GM18498 (cell line): ENCODE data around the gene NXF3.
"Not testable (repeated sequence)": the region's sequence is repeated elsewhere in the genome, so short reads cannot be mapped to it uniquely, and the experiment has no call there.

Experiments
- ATAC-seq: cut with Tn5 transposase; IDR thresholded peaks from one replicate; pipeline ENCODE4 v1.9.1; 2021; ENCODE audit warnings: mild to moderate bottlenecking, moderate library complexity; ENCODE audit not compliant: unreplicated experiment

Gene NXF3

GRCh38 chrX:103092942-103093341 lies at the start of gene NXF3:
NXF3 (minus strand) TSS chrX:103093143; CDS start chrX:103093023, 120 bp downstream.
- no peak for ATAC-seq

GRCh38 chrX:103136528-103136927 lies 43.6 kb upstream of the NXF3 start:
- not testable (repeated sequence) for ATAC-seq

GRCh38 chrX:103124284-103124683 lies 31.3 kb upstream of the NXF3 start:
- no peak for ATAC-seq

GRCh38 chrX:103120748-103121147 lies 27.8 kb upstream of the NXF3 start:
- ATAC-seq, result no peak

- not testable (repeated sequence) for ATAC-seq
These were observed 24.0 kb upstream of the NXF3 start for GRCh38 chrX:103116970-103117369.

GRCh38 chrX:103109497-103109896 lies 16.6 kb upstream of the NXF3 start:
- not testable (repeated sequence) for ATAC-seq

- ATAC-seq, result no peak
These were observed 14.9 kb upstream of the NXF3 start for GRCh38 chrX:103107836-103108235.

GRCh38 chrX:103107227-103107737 lies 14.3 kb upstream of the NXF3 start:
- ATAC-seq, result not testable (repeated sequence)

- not testable (repeated sequence) for ATAC-seq
These were observed 11.4 kb upstream of the NXF3 start for GRCh38 chrX:103104370-103104769.

- not testable (repeated sequence) for ATAC-seq
These were observed 10.9 kb upstream of the NXF3 start for GRCh38 chrX:103103866-103104265.

- no peak for ATAC-seq
These were observed 8.5 kb upstream of the NXF3 start for GRCh38 chrX:103101299-103102042.

- no peak for ATAC-seq
These were observed 7.5 kb upstream of the NXF3 start for GRCh38 chrX:103100484-103100883.

- ATAC-seq, result no peak
These were observed 6.7 kb upstream of the NXF3 start for GRCh38 chrX:103099691-103100090.

- ATAC-seq, result no peak
These were observed 5.5 kb upstream of the NXF3 start for GRCh38 chrX:103098488-103098887.

- no peak for ATAC-seq
These were observed 11.9 kb downstream of the NXF3 start for GRCh38 chrX:103081051-103081450.

GRCh38 chrX:103073467-103073866 lies 19.5 kb downstream of the NXF3 start:
- ATAC-seq, result no peak

- ATAC-seq, result no peak
These were observed 26.3 kb downstream of the NXF3 start for GRCh38 chrX:103066606-103067005.

GRCh38 chrX:103063918-103064434 lies 29.0 kb downstream of the NXF3 start, which contains the start of gene BEX1:
BEX1 (minus strand) TSS chrX:103064171; CDS start chrX:103063274, 897 bp downstream.
- ATAC-seq, result no peak

GRCh38 chrX:103063191-103063845 lies 29.6 kb downstream of the NXF3 start:
- ATAC-seq, result no peak

- ATAC-seq, result no peak
These were observed 31.5 kb downstream of the NXF3 start for GRCh38 chrX:103061486-103061885.

GRCh38 chrX:103056902-103057301 lies 36.0 kb downstream of the NXF3 start:
- ATAC-seq, result no peak

GRCh38 chrX:103052625-103053024 lies 40.3 kb downstream of the NXF3 start:
- no peak for ATAC-seq
